Panc1 (cell line): ENCODE data around the gene GRAMD2A. TPM values are rescaled to one million over a fixed set of nuclear protein-coding genes. Genes with fewer than 3 reads are reported as not detected.

Source experiments
- ATAC-seq: fragments of 200-7000 bp; cut with Tn5 transposase; 2 replicates; pipeline ENCODE4 v1.9.1; 2020; ENCODE audit warnings: mild to moderate bottlenecking, moderate library complexity
- BruUV-seq: library from RNA; stranded (reverse); fragments of 400-500 nt; replicated peaks from 2 replicates; lab custom pipeline; 2021; lab: Mats Ljungman, UMichigan
- CTCF ChIA-PET: fragments of 300-600 bp; sonication (Branson Sonifier 250); formaldehyde crosslinking; loops from one replicate; lab custom pipeline; 2022; ENCODE audit warnings: antibody characterized with exemption; lab: Charles Lee
- POLR2A ChIA-PET: fragments of 300-600 bp; sonication (Branson Sonifier 250); formaldehyde crosslinking; loops from one replicate; lab custom pipeline; 2022; ENCODE audit warnings: antibody characterized with exemption; lab: Charles Lee
- DNase-seq: peaks from one replicate; pipeline ENCODE4 v3.0.0-alpha.2; 2010; ENCODE audit warnings: low read depth, low spot score
- H3K27ac ChIP-seq: 2 replicates; pipeline ENCODE4 v1.5.1; 2011; ENCODE audit warnings: mild to moderate bottlenecking, low read length, inconsistent platforms
- H3K27me3 ChIP-seq: fragments of 200-500 bp; sonication (Bioruptor generic); 2 replicates; pipeline ENCODE4 v1.6.0; 2014; ENCODE audit warnings: low read length, inconsistent platforms; ENCODE audit not compliant: control insufficient read depth, insufficient read depth
- H3K36me3 ChIP-seq: fragments of 200-500 bp; sonication (Bioruptor generic); 2 replicates; pipeline ENCODE4 v1.5.1; 2014; ENCODE audit warnings: inconsistent platforms, mild to moderate bottlenecking, low read length, moderate library complexity; ENCODE audit not compliant: control insufficient read depth, insufficient read depth
- H3K4me1 ChIP-seq: 2 replicates; pipeline ENCODE4 v1.5.1; 2011; ENCODE audit warnings: inconsistent platforms, mild to moderate bottlenecking, low read length, moderate library complexity; ENCODE audit not compliant: control insufficient read depth, insufficient read depth
- H3K4me3 ChIP-seq, 2 experiments: 2 replicates each; pipeline ENCODE4 v1.5.1; 2011 to 2012; ENCODE audit warnings: low read depth in 2 of 2, low read length in 2 of 2, mild to moderate bottlenecking in 2 of 2, inconsistent platforms in 1 of 2, moderate library complexity in 1 of 2
- H3K9me3 ChIP-seq: fragments of 200-500 bp; sonication (Bioruptor generic); 2 replicates; pipeline ENCODE4 v1.5.1; 2014; ENCODE audit warnings: low read depth, mild to moderate bottlenecking, inconsistent platforms, low read length, moderate library complexity; ENCODE audit not compliant: control insufficient read depth, insufficient read depth
- CTCF ChIP-seq: fragments of 450-650 bp; IDR thresholded peaks from 2 replicates; pipeline ENCODE4 v1.5.1; 2017; ENCODE audit warnings: mild to moderate bottlenecking
- POLR2AphosphoS5 ChIP-seq: IDR thresholded peaks from 2 replicates; pipeline ENCODE4 v1.6.1; 2012; ENCODE audit warnings: mild to moderate bottlenecking, low read depth, low read length, moderate library complexity
- REST ChIP-seq, 2 experiments: IDR thresholded peaks; 2 replicates each; pipeline ENCODE4 v1.6.1; 2011 to 2012; ENCODE audit warnings: low read depth in 2 of 2, control low read depth in 1 of 2, low read length in 1 of 2, mild to moderate bottlenecking in 1 of 2, moderate library complexity in 1 of 2; ENCODE audit not compliant: insufficient read depth in 1 of 2
- SIN3A ChIP-seq: IDR thresholded peaks from 2 replicates; pipeline ENCODE4 v1.6.1; 2012; ENCODE audit warnings: low read depth, mild to moderate bottlenecking, low read length, moderate library complexity, borderline replicate concordance; ENCODE audit not compliant: insufficient read depth
- TCF7L2 ChIP-seq: IDR thresholded peaks from 2 replicates; pipeline ENCODE4 v1.6.1; 2011; ENCODE audit warnings: mild to moderate bottlenecking, low read depth, low read length, inconsistent platforms
- in situ Hi-C: cut with HindIII; loops from 2 replicates; pipeline ENCODE4 v1.10.0; 2016; ENCODE audit warnings: low sequenced_read_pairs, low pct_unique_long_range_greater_than_20kb
- intact Hi-C: fragments of 100-400 bp; cut with micrococcal nuclease; formaldehyde crosslinking; loops from one replicate; pipeline ENCODE4 v1.10.0; 2022; ENCODE audit not compliant: unreplicated experiment
- total RNA-seq: library from RNA; stranded (reverse); gene quantifications from one replicate; pipeline ENCODE4 v1.2.1, GENCODE V29; 2021; ENCODE audit not compliant: unreplicated experiment

The GRAMD2A gene
- total RNA-seq, 1 experiment from 2014 or later: 1.3 TPM

- CTCF ChIA-PET: no interaction called here
- BruUV-seq: no TSS peak
Observed at GRCh38 chr15:72203507-72203837, 5.9 kb upstream of the GRAMD2A start.

GRCh38 chr15:72202801-72203506 lies 5.4 kb upstream of the GRAMD2A start:
- POLR2A ChIA-PET: no interaction called here
- in situ Hi-C loops (no loop called here), intact Hi-C loops (no loop called here)
- Histone ChIP-seq H3K9me3 (no peaks in the 10 kb centered on the region), H3K27me3 (no peaks in the 10 kb centered on the region), H3K4me1 (peaks cover 31% of the 10 kb centered on the region), H3K36me3 (peaks cover 67% of the 10 kb centered on the region), H3K27ac (peak overlapping the region; percentile 49), H3K4me3 (no peak overlapping the region)
- CTCF ChIA-PET: no interaction called here
- no TSS peak for BruUV-seq
- no peak for TF ChIP-seq SIN3A
- TF ChIP-seq POLR2AphosphoS5: no peak
- TF ChIP-seq CTCF: no peak
- no peak for TF ChIP-seq TCF7L2
- no peak for TF ChIP-seq REST (IDR thresholded peaks at IDR 0.05; ENCODE audit: insufficient read depth in 1 of 2, low read depth in 2 of 2, low read length in 1 of 2)
- DNase-seq (no peak), ATAC-seq (no peak)

More at GRCh38 chr15:72203507-72203837, 5.9 kb upstream of the GRAMD2A start:
- in situ Hi-C loops (no loop called here), intact Hi-C loops (no loop called here)
- POLR2A ChIA-PET: no interaction called here
- ATAC-seq (no peak), DNase-seq (no peak)
- H3K4me1 ChIP-seq: peaks cover 27% of the 10 kb centered on the region
- peak overlapping the region; percentile 49; the same call in 1 of the 2 replicates for H3K27ac ChIP-seq
- peaks cover 71% of the 10 kb centered on the region for H3K36me3 ChIP-seq
- no peak overlapping the region for H3K4me3 ChIP-seq
- no peaks in the 10 kb centered on the region for H3K27me3 ChIP-seq
- no peaks in the 10 kb centered on the region for H3K9me3 ChIP-seq
- no peak for TF ChIP-seq POLR2AphosphoS5
- no peak for TF ChIP-seq REST (IDR thresholded peaks at IDR 0.05; ENCODE audit: insufficient read depth in 1 of 2, low read depth in 2 of 2, low read length in 1 of 2)
- no peak for TF ChIP-seq TCF7L2
- no peak for TF ChIP-seq SIN3A
- TF ChIP-seq CTCF: no peak
